COR-L47 (cell line): Measurements from ENCODE around the gene DLG1.

Experiments used
- DNase-seq: peaks from one replicate; lab custom pipeline; 2025; lab: John Stamatoyannopoulos, UW

DLG1 gene

DNA sequence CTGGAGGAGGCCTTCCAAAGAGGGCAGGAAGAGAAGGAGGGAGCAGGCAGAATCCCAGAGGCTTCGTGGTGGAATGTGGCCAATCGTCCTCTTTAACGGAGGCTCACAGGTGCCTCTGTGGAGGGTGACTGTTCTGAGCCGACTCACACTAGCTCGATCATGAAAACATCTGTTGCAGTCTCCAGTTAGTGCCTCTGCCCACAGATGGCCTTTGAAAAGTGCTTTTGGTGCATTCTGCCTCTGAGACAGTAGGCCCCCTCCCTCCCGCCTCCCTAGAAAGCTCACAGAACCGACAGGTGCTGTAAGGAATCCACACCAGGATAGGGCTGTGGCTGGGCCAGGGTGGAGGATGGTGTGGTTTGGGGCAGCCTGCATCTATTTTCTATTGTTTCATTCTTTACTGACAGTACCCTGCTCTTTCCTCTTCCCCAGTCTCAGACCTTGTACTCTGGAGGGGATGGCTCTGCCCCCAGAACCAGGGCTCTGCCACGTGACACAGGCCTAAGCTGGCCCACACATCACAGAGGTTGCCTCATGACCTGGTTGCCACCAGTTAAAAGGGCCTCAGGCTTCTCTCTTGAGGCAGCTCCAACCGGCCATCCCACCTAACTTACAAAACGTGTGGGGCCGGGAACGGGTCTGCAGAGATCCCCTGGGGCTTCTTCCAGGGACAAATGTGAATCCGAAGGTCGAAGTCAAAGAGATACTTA lies 302.6 kb downstream of the DLG1 start:
- no peak for DNase-seq

DNA sequence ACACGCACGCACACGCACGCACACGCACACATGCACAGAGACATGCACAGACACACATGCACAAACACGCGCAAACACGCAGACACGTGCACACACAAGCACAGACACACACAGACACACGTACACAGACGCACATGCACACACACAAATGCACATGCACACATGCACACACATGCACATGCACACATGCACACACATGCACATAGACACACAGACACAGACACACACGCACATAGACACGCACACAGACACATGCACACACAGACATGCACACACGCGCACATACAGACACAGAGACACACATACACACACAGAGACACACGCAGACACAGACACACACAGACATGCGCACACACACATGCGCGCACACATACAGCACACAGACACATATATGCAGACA lies 303.4 kb downstream of the DLG1 start:
- DNase-seq, result no peak

DNA sequence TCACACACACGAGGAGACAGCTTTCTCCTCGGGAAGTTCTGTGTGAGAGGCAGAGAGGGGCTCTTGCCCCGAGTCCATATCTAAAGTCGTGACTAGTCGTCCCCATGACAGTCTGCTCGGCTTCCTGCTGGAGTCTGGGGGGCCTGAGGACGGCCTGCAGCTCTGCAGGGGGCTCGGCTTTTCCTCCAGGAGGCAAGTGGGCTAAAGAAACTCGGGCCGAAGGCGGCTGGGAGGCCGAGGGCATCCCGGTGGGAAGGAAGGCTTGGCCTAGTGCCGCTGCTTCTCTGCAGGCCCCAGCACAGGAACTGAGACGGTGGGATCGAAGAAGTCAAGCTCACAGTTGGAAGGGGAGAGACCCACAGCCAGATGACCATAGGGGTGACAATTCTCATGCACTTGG lies 304.4 kb downstream of the DLG1 start:
- no peak for DNase-seq
